ENCODE data around the gene ADPRH.
"Not testable (repeated sequence)": the region's sequence is repeated elsewhere in the genome, so short reads cannot be mapped to it uniquely, and the experiment has no call there.

The ADPRH gene

GRCh38 chr3:119579366-119580066, at the start of gene ADPRH:
Gene ADPRH (plus strand): TSS chr3:119579492. CDS start chr3:119582170, 2,678 bp downstream.
- no peak for DNase-seq

GRCh38 chr3:119529883-119530282, 49.4 kb upstream of the ADPRH start:
- no peak for DNase-seq

- no peak for DNase-seq
Observed at GRCh38 chr3:119530456-119530855, 48.8 kb upstream of the ADPRH start.

GRCh38 chr3:119531151-119531550, 48.1 kb upstream of the ADPRH start:
- no peak for DNase-seq

- no peak for DNase-seq
Observed at GRCh38 chr3:119534296-119534695, 45.0 kb upstream of the ADPRH start.

- DNase-seq: no peak
Observed at GRCh38 chr3:119536757-119537156, 42.5 kb upstream of the ADPRH start.

- DNase-seq: no peak
Observed at GRCh38 chr3:119538772-119539171, 40.5 kb upstream of the ADPRH start.

- DNase-seq: no peak
Observed at GRCh38 chr3:119541547-119541946, 37.7 kb upstream of the ADPRH start.

- no peak for DNase-seq
Observed at GRCh38 chr3:119542168-119542767, 37.0 kb upstream of the ADPRH start.

- DNase-seq: no peak
Observed at GRCh38 chr3:119543147-119543546, 36.1 kb upstream of the ADPRH start.

- no peak for DNase-seq
Observed at GRCh38 chr3:119547227-119547626, 32.1 kb upstream of the ADPRH start.

GRCh38 chr3:119548341-119548740, 31.0 kb upstream of the ADPRH start:
- DNase-seq: no peak

- DNase-seq: no peak
Observed at GRCh38 chr3:119550192-119550910, 28.9 kb upstream of the ADPRH start.

- no peak for DNase-seq
Observed at GRCh38 chr3:119551598-119551997, 27.7 kb upstream of the ADPRH start.

- not testable (repeated sequence) for DNase-seq
Observed at GRCh38 chr3:119552928-119553327, 26.4 kb upstream of the ADPRH start.

GRCh38 chr3:119553823-119554415, 25.4 kb upstream of the ADPRH start:
- no peak for DNase-seq

- no peak for DNase-seq
Observed at GRCh38 chr3:119555309-119555735, 24.0 kb upstream of the ADPRH start.

GRCh38 chr3:119555929-119556328, 23.4 kb upstream of the ADPRH start:
- no peak for DNase-seq

- no peak for DNase-seq
Observed at GRCh38 chr3:119557192-119557876, 22.0 kb upstream of the ADPRH start.

- no peak for DNase-seq
Observed at GRCh38 chr3:119557877-119558269, 21.4 kb upstream of the ADPRH start.

- DNase-seq: no peak
Observed at GRCh38 chr3:119558626-119559317, 20.5 kb upstream of the ADPRH start.

- DNase-seq: no peak
Observed at GRCh38 chr3:119559441-119559963, 19.8 kb upstream of the ADPRH start, which contains the start of gene CD80. Gene CD80 (minus strand): TSS chr3:119559614. CDS start chr3:119557728, 1,886 bp downstream.

All from NCI-H2081 treated with DMSO at 0.1 percent for 48 hours (cell line).